IMR-90 (cell line): ENCODE data around the gene CD2AP.

Source experiments
- BHLHE40 ChIP-seq: fragments of 150-350 bp; IDR thresholded peaks from 2 replicates; pipeline ENCODE4 v1.6.1; 2016; ENCODE audit warnings: mild to moderate bottlenecking, low read depth, low read length
- CEBPB ChIP-seq: IDR thresholded peaks from 2 replicates; pipeline ENCODE4 v1.6.1; 2012; ENCODE audit warnings: low read depth, low read length, improper control_type of control experiment
- CHD1 ChIP-seq: IDR thresholded peaks from 2 replicates; pipeline ENCODE4 v1.6.1; 2012; ENCODE audit warnings: low read depth, low read length, improper control_type of control experiment
- FOS ChIP-seq: fragments of 150-350 bp; IDR thresholded peaks from 2 replicates; pipeline ENCODE4 v1.6.1; 2016; ENCODE audit warnings: low read depth, low read length
- MXI1 ChIP-seq: IDR thresholded peaks from 2 replicates; pipeline ENCODE4 v1.6.1; 2012; ENCODE audit warnings: low read depth, mild to moderate bottlenecking, low read length, moderate library complexity, borderline replicate concordance
- NFE2L2 ChIP-seq: fragments of 150-350 bp; IDR thresholded peaks from 2 replicates; pipeline ENCODE4 v1.6.1; 2016; ENCODE audit warnings: low read depth, mild to moderate bottlenecking, low read length
- POLR2A ChIP-seq: IDR thresholded peaks from 2 replicates; pipeline ENCODE4 v1.6.1; 2012; ENCODE audit warnings: mild to moderate bottlenecking, low read depth, low read length
- RAD21 ChIP-seq: IDR thresholded peaks from 2 replicates; pipeline ENCODE4 v1.6.1; 2012; ENCODE audit warnings: low read length, improper control_type of control experiment
- SMC3 ChIP-seq: fragments of 150-350 bp; IDR thresholded peaks from 2 replicates; pipeline ENCODE4 v1.6.1; 2016; ENCODE audit warnings: low read depth, mild to moderate bottlenecking, antibody characterized with exemption, low read length, moderate library complexity
- TF ChIP-seq, protein P1 (sequence below): conservative IDR thresholded peaks from 2 replicates; pipeline ENCODE4 v1.5.1; 2012; ENCODE audit warnings: mild to moderate bottlenecking, low read depth, low read length, improper control_type of control experiment
- TF ChIP-seq, protein P2 (sequence below): fragments of 150-350 bp; IDR thresholded peaks from 2 replicates; pipeline ENCODE4 v1.6.1; 2016; ENCODE audit warnings: low read depth, mild to moderate bottlenecking, low read length, moderate library complexity, borderline replicate concordance

DNA sequence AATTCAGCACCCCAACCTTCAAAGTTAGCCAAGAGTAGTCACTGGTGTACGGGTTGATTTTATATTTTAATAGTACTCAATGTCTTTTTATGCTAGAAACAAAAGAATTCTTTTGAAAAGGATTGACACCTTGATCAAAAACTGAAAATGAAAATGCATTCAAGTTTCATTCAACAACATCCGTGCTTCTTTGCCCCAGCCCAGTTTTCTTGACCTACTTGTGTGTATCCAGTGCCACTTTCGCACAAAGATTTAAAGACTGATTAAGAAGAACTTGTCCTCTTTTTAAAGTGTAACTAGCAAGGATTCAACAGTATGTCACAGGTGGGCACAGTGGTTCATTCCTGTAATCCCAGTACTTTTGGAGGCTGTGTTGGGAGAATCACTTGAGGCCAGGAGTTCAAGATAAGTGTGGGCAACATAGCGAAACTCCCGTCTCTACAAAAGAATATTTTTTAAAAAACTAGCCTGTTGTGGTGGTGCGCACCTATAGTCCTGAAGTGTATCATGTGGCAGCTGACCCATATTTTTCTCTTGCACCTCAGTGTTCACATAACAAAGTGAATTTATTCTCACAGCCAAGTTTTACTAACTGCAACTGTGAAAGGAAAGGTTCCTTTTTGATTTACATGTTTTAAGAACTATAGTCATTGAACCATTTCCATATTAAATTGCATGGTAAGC is 22.7 kb upstream of the CD2AP start:
- TF ChIP-seq, protein P1, sequence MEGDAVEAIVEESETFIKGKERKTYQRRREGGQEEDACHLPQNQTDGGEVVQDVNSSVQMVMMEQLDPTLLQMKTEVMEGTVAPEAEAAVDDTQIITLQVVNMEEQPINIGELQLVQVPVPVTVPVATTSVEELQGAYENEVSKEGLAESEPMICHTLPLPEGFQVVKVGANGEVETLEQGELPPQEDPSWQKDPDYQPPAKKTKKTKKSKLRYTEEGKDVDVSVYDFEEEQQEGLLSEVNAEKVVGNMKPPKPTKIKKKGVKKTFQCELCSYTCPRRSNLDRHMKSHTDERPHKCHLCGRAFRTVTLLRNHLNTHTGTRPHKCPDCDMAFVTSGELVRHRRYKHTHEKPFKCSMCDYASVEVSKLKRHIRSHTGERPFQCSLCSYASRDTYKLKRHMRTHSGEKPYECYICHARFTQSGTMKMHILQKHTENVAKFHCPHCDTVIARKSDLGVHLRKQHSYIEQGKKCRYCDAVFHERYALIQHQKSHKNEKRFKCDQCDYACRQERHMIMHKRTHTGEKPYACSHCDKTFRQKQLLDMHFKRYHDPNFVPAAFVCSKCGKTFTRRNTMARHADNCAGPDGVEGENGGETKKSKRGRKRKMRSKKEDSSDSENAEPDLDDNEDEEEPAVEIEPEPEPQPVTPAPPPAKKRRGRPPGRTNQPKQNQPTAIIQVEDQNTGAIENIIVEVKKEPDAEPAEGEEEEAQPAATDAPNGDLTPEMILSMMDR: no peak
- TF ChIP-seq RAD21 (no peak), POLR2A (no peak), MXI1 (no peak), SMC3 (no peak), CHD1 (no peak), FOS (no peak), BHLHE40 (no peak), CEBPB (no peak), NFE2L2 (no peak)
- TF ChIP-seq, protein P2, sequence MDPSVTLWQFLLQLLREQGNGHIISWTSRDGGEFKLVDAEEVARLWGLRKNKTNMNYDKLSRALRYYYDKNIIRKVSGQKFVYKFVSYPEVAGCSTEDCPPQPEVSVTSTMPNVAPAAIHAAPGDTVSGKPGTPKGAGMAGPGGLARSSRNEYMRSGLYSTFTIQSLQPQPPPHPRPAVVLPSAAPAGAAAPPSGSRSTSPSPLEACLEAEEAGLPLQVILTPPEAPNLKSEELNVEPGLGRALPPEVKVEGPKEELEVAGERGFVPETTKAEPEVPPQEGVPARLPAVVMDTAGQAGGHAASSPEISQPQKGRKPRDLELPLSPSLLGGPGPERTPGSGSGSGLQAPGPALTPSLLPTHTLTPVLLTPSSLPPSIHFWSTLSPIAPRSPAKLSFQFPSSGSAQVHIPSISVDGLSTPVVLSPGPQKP: no peak
